OCI-LY7 (cell line): ENCODE measurements around the gene YPEL4. TPM values are rescaled to one million over a fixed set of nuclear protein-coding genes. Genes with fewer than 3 reads are reported as not detected.
"Not testable (repeated sequence)": the region's sequence is repeated elsewhere in the genome, so short reads cannot be mapped to it uniquely, and the experiment has no call there.

Experiments
- Bru-seq: library from RNA; stranded (reverse); fragments of 400-500 nt; gene quantifications from one replicate; lab custom pipeline; 2021; lab: Mats Ljungman, UMichigan
- BruChase-seq, 2 experiments: library from RNA; stranded (reverse); fragments of 400-500 nt; gene quantifications; one replicate each; lab custom pipeline; 2021; lab: Mats Ljungman, UMichigan
- BruUV-seq: library from RNA; stranded (reverse); fragments of 400-500 nt; replicated peaks from 2 replicates; lab custom pipeline; 2021; lab: Mats Ljungman, UMichigan
- CTCF ChIA-PET: fragments of 300-600 bp; sonication (Branson Sonifier 250); formaldehyde crosslinking; loops from one replicate; lab custom pipeline; 2022; ENCODE audit warnings: antibody characterized with exemption; ENCODE audit not compliant: unreplicated experiment; lab: Charles Lee
- POLR2A ChIA-PET: fragments of 300-600 bp; sonication (Branson Sonifier 250); formaldehyde crosslinking; loops from one replicate; lab custom pipeline; 2022; ENCODE audit warnings: antibody characterized with exemption; lab: Charles Lee
- DNase-seq: peaks from one replicate; pipeline ENCODE4 v3.0.0-alpha.2; 2015; ENCODE audit warnings: low spot score
- H2AFZ ChIP-seq: fragments of 200-600 bp; sonication (generic), shearing (Covaris generic); 2 replicates; pipeline ENCODE4 v1.6.1; 2014; ENCODE audit warnings: mild to moderate bottlenecking, antibody characterized with exemption, low read length, moderate library complexity
- H3K27ac ChIP-seq: fragments of 200-600 bp; sonication (generic); 2 replicates; pipeline ENCODE4 v1.5.1; 2014; ENCODE audit warnings: mixed run types, low read depth, mild to moderate bottlenecking, moderate library complexity, low read length, inconsistent platforms; ENCODE audit not compliant: poor library complexity, severe bottlenecking
- H3K36me3 ChIP-seq: fragments of 200-600 bp; sonication (generic); 2 replicates; pipeline ENCODE4 v1.6.1; 2014; ENCODE audit warnings: mild to moderate bottlenecking, antibody characterized with exemption, low read length, moderate library complexity, mixed read lengths; ENCODE audit not compliant: insufficient read depth
- H3K4me1 ChIP-seq: fragments of 200-600 bp; sonication (generic); 2 replicates; pipeline ENCODE4 v1.5.1; 2014; ENCODE audit warnings: mild to moderate bottlenecking, low read length; ENCODE audit not compliant: insufficient read depth, poor library complexity, severe bottlenecking
- H3K4me2 ChIP-seq: fragments of 200-600 bp; sonication (generic); 2 replicates; pipeline ENCODE4 v1.6.1; 2014; ENCODE audit warnings: mild to moderate bottlenecking, low read length
- H3K4me3 ChIP-seq: fragments of 200-600 bp; sonication (generic); 2 replicates; pipeline ENCODE4 v1.5.1; 2014; ENCODE audit warnings: mild to moderate bottlenecking, low read depth, low read length; ENCODE audit not compliant: poor library complexity, severe bottlenecking
- H3K79me2 ChIP-seq: fragments of 200-600 bp; sonication (generic); 2 replicates; pipeline ENCODE4 v1.6.1; 2016; ENCODE audit warnings: low read depth, mild to moderate bottlenecking, low read length, moderate library complexity, mixed read lengths; ENCODE audit not compliant: insufficient read depth
- H3K9me2 ChIP-seq: fragments of 200-600 bp; sonication (generic); 2 replicates; pipeline ENCODE4 v1.6.1; 2016; ENCODE audit warnings: mild to moderate bottlenecking, low read length, mixed read lengths; ENCODE audit not compliant: insufficient read depth
- H3K9me3 ChIP-seq: fragments of 200-600 bp; sonication (generic); 2 replicates; pipeline ENCODE4 v1.6.1; 2014; ENCODE audit warnings: mild to moderate bottlenecking, mixed run types, low read length, mixed read lengths
- H4K20me1 ChIP-seq: fragments of 200-600 bp; sonication (generic); 2 replicates; pipeline ENCODE4 v1.6.1; 2014; ENCODE audit warnings: mild to moderate bottlenecking, antibody characterized with exemption, low read length, moderate library complexity, mixed read lengths; ENCODE audit not compliant: insufficient read depth
- EZH2phosphoT487 ChIP-seq: fragments of 200-600 bp; sonication (generic); IDR thresholded peaks from 2 replicates; pipeline ENCODE4 v1.6.1; 2018; ENCODE audit warnings: low read depth, borderline replicate concordance, mild to moderate bottlenecking, mixed run types, antibody characterized with exemption, low read length, moderate library complexity, mixed read lengths
- intact Hi-C: fragments of 100-400 bp; cut with micrococcal nuclease; formaldehyde crosslinking; loops from one replicate; pipeline ENCODE4 v1.10.0; 2022; ENCODE audit not compliant: unreplicated experiment
- long read RNA-seq: library from polyadenylated mRNA; stranded (forward); transcript quantifications from one replicate; pipeline ENCODE4 v2.0.0, GENCODE V29; 2022
- total RNA-seq, 2 experiments: library from RNA; depleted of rRNA in 1 of 2; stranded (reverse); fragments of >200 nt in 1 of 2; shearing (Covaris generic) in 1 of 2; gene quantifications; 2 replicates each; pipeline ENCODE4 v1.2.3, GENCODE V29; 2014 to 2022
- TF ChIP-seq, protein P1 (sequence below): fragments of 200-600 bp; sonication (generic); conservative IDR thresholded peaks from 2 replicates; pipeline ENCODE4 v1.5.1; 2014; ENCODE audit warnings: mild to moderate bottlenecking, antibody characterized with exemption, low read length, moderate library complexity, mixed read lengths

YPEL4 gene, protein sequence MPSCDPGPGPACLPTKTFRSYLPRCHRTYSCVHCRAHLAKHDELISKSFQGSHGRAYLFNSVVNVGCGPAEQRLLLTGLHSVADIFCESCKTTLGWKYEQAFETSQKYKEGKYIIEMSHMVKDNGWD
- total RNA-seq (2014; rRNA removed; shearing (Covaris generic)) (0.54 and 0.85 TPM in 2 replicates), total RNA-seq (2022) (0.52 and 0.55 TPM in 2 replicates), Bru-seq, nascent RNA (percentile 17 among the genes with signal in this experiment), BruChase-seq, experiment 1, labeled RNA remaining after a 6-hour chase (not detected), BruChase-seq, experiment 2, labeled RNA remaining after a 2-hour chase (percentile 20 among the genes with signal in this experiment)
- long read RNA-seq: 0 reads

DNA sequence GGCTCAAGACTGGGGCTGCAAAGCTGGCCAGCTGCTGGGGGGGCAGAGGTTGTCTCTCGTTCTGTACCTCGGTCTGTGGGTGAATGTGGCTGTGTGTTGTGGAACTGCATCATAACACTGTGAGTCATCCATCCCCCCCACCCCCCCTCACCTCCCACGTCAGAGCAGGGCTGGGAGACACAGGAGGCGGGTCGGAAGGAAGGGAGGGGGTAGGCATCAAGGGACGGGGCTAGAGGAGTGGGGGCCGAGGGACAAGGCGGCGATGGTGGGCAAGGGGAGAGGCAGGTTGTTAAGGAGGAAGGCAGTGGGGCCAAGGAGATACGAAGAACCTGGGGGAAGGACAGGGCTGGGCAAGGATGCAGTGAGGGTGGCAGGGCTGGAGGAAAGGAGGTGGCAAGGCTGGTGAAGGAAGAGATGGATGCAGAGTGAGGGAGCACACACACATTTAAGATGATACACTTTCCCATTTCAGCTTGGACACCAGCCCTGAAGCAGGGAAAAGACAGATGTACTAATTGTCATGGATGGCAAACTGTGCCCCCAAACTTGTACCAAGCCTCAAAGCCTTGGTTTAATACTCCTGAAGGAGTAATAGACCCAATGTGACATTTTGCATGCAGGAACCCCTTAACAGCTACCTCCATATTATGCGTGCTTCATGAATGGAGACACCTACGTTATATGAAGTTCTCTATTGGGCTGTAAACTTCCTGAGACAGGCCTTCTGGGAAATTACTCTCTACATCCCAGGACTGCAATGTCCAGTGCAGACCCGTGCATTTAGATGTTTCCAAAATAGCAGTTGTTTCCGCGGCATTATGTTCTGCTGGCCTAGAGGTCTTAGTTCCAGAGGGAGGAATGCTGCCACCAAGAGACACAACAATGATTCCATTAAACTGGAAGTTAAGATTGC, at the start of gene YPEL4:
YPEL4 (minus strand) TSS at position 87 of the 913 bp plus-strand sequence. CDS start 2,805 bp downstream, outside the sequence.
- H3K79me2 ChIP-seq: no peaks in the 10 kb centered on the region
- H3K4me2 ChIP-seq: peak within 1 kb of the TSS; percentile 95
- intact Hi-C loops: loop anchor here (5.0 kb wide), 2 partner anchors 313 to 862 kb away; partner anchors contain the start of genes P2RX3 and SSRP1
- H3K4me1 ChIP-seq: peaks cover 24% of the 10 kb centered on the region
- ChIA-PET CTCF (no interaction called here), POLR2A (no interaction called here)
- peak; percentile 21 for DNase-seq
- H3K4me3 ChIP-seq: peak within 1 kb of the TSS; percentile 65
- peak within 1 kb of the TSS; percentile 92 for H2AFZ ChIP-seq
- H3K27ac ChIP-seq: no peak within 1 kb of the TSS
- no peaks in the 10 kb centered on the region for H3K9me3 ChIP-seq
- H4K20me1 ChIP-seq: no peaks in the 10 kb centered on the region
- H3K36me3 ChIP-seq: no peaks in the 10 kb centered on the region
- no peaks in the 10 kb centered on the region for H3K9me2 ChIP-seq
- BruUV-seq: no TSS peak
- TF ChIP-seq, protein P1, sequence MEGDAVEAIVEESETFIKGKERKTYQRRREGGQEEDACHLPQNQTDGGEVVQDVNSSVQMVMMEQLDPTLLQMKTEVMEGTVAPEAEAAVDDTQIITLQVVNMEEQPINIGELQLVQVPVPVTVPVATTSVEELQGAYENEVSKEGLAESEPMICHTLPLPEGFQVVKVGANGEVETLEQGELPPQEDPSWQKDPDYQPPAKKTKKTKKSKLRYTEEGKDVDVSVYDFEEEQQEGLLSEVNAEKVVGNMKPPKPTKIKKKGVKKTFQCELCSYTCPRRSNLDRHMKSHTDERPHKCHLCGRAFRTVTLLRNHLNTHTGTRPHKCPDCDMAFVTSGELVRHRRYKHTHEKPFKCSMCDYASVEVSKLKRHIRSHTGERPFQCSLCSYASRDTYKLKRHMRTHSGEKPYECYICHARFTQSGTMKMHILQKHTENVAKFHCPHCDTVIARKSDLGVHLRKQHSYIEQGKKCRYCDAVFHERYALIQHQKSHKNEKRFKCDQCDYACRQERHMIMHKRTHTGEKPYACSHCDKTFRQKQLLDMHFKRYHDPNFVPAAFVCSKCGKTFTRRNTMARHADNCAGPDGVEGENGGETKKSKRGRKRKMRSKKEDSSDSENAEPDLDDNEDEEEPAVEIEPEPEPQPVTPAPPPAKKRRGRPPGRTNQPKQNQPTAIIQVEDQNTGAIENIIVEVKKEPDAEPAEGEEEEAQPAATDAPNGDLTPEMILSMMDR: no peak
- TF ChIP-seq EZH2phosphoT487: no peak

DNA sequence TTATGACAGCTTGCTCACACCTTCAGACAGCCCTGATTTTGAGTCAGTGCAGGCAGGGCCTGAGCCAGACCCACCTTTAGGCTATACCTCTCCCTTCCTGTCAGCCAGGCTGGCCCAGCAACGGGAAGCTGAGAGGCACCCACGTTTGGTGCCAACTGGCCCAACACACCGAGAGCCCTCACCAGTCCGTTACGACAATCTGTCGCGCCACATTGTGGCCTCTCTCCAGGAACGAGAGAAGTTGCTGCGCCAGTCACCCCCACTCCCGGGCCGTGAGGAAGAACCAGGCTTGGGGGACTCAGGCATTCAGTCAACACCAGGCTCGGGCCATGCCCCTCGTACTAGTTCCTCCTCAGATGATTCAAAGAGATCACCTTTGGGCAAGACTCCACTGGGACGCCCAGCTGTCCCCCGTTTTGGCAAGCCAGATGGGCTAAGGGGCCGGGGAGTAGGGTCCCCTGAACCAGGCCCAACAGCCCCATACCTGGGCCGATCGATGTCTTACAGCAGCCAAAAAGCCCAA, 49.2 kb upstream of the YPEL4 start:
- Histone ChIP-seq H3K36me3 (peaks cover 89% of the 10 kb centered on the region), H3K79me2 (no peaks in the 10 kb centered on the region), H3K4me1 (no peaks in the 10 kb centered on the region), H3K4me3 (no peak overlapping the region), H2AFZ (no peak overlapping the region), H3K9me2 (no peaks in the 10 kb centered on the region), H3K27ac (no peak overlapping the region), H3K4me2 (no peak overlapping the region), H3K9me3 (no peaks in the 10 kb centered on the region), H4K20me1 (no peaks in the 10 kb centered on the region)
- no peak for DNase-seq
- TF ChIP-seq, protein P1: no peak
- no peak for TF ChIP-seq EZH2phosphoT487
- POLR2A ChIA-PET: no interaction called here
- CTCF ChIA-PET: no interaction called here
- no TSS peak for BruUV-seq
- intact Hi-C loops: no loop called here

DNA sequence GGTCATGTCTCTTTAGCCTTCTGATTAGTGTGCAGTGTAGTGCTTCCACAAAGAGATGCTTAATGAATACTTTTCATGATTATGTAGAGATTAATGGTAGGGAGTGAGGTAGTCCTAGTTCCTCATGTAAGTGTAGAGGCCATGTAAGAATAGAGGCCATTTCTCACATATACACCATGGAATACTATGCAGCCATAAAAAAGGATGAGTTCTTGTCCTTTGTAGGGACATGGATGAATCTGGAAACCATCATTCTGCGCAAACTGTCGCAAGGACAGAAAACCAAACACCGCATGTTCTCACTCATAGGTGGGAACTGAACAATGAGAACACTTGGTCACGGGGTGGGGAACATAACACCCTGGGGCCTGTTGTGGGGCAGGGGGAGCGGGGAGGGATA, 40.8 kb upstream of the YPEL4 start:
- H3K4me1 ChIP-seq, H3K4me3 ChIP-seq, H4K20me1 ChIP-seq, DNase-seq, H3K9me2 ChIP-seq, H3K79me2 ChIP-seq, CTCF ChIA-PET, H2AFZ ChIP-seq, intact Hi-C loops, H3K9me3 ChIP-seq, H3K27ac ChIP-seq, POLR2A ChIA-PET, H3K4me2 ChIP-seq: not testable (repeated sequence)
- TSS peak; percentile 44 for BruUV-seq
- peaks cover 91% of the 10 kb centered on the region for H3K36me3 ChIP-seq
